ENCODE measurements around the gene ADGRB2.

GRCh38 chr1:31739346-31739745 is 24.8 kb downstream of the ADGRB2 start:
- TF ChIP-seq CTCF (IDR thresholded peaks at IDR 0.05), result no peak
- no peak for TF ChIP-seq EZH2phosphoT487 (IDR thresholded peaks at IDR 0.05)
